K562 (cell line): Measurements from ENCODE around the gene PELI2. TPM values are rescaled to one million over a fixed set of nuclear protein-coding genes. Genes with fewer than 3 reads are reported as not detected.
A peak's percentile ranks its signal among the peaks of the same experiment; 100 is the strongest.

ENCODE experiments used
- ATAC-seq: fragments of 200-7000 bp; cut with Tn5 transposase; 3 replicates; pipeline ENCODE4 v1.9.1; 2020; ENCODE audit warnings: moderate library complexity
- BruUV-seq: library from RNA; stranded (reverse); fragments of 400-500 nt; replicated peaks from 2 replicates; lab custom pipeline; 2021; lab: Mats Ljungman, UMichigan
- CTCF ChIA-PET: fragments of 300-600 bp; formaldehyde crosslinking; extraction: SDS; loops from one replicate; lab custom pipeline; 2021; ENCODE audit warnings: low intra/inter-chr PET ratio; lab: Yijun Ruan, JAX
- POLR2A ChIA-PET: fragments of 300-600, 350-650 bp; sonication (Branson Sonifier 250); formaldehyde crosslinking; extraction: SDS; loops from one replicate; lab custom pipeline; 2021; ENCODE audit warnings: antibody characterized with exemption, inconsistent platforms; lab: Yijun Ruan, JAX
- DNase-seq, 4 experiments: peaks; one replicate each; pipeline versions ENCODE4 v3.0.0 to v3.0.0-alpha.2; 2011 to 2018; ENCODE audit warnings: low spot score in 3 of 4, mixed read lengths in 3 of 4; ENCODE audit errors: extremely low read depth in 1 of 4
- FAIRE-seq: peaks from 2 replicates; lab custom pipeline; 2011; peaks lifted over from hg19 to GRCh38; lab: Jason Lieb, UNC
- H2AFZ ChIP-seq: 2 replicates; pipeline ENCODE4 v1.6.0; 2011; ENCODE audit warnings: low read depth, low read length, control low read depth, inconsistent platforms
- H3K27ac ChIP-seq: fragments of 200-600 bp; 3 replicates; pipeline ENCODE4 v1.8.0; 2011; ENCODE audit warnings: low read depth, mild to moderate bottlenecking, control low read depth, inconsistent platforms, low read length, moderate library complexity, mixed read lengths; ENCODE audit errors: extremely low read depth
- H3K27me3 ChIP-seq, 2 experiments: fragments of 300-600 bp in 1 of 2; 2 replicates in 1 of 2; 3 replicates in 1 of 2; pipeline versions ENCODE4 v1.6.0 to v1.8.0; 2011; ENCODE audit warnings: inconsistent platforms in 2 of 2, low read length in 2 of 2, mild to moderate bottlenecking in 1 of 2, mixed read lengths in 1 of 2, moderate library complexity in 1 of 2; ENCODE audit not compliant: control insufficient read depth in 2 of 2, insufficient read depth in 2 of 2
- H3K36me3 ChIP-seq: fragments of 300-600 bp; 3 replicates; pipeline ENCODE4 v1.8.0; 2011; ENCODE audit warnings: mild to moderate bottlenecking, low read length, inconsistent platforms; ENCODE audit not compliant: control insufficient read depth, insufficient read depth
- H3K4me1 ChIP-seq, 2 experiments: fragments of 200-600 bp in 1 of 2; replicated peaks in 1 of 2; 2 replicates in 1 of 2; 3 replicates in 1 of 2; pipeline versions ENCODE4 v1.5.1 to v1.8.0; 2011; ENCODE audit warnings: inconsistent platforms in 2 of 2, low read length in 2 of 2, mild to moderate bottlenecking in 1 of 2, mixed read lengths in 1 of 2, moderate library complexity in 1 of 2; ENCODE audit not compliant: control insufficient read depth in 2 of 2, insufficient read depth in 2 of 2
- H3K4me2 ChIP-seq: 2 replicates; pipeline ENCODE4 v1.6.1; 2011; ENCODE audit warnings: low read length, control low read depth, inconsistent platforms, mixed read lengths; ENCODE audit not compliant: insufficient read depth
- H3K4me3 ChIP-seq: fragments of 200-600 bp; sonication (generic), shearing (Covaris generic); 2 replicates; pipeline ENCODE4 v1.5.1; 2016; ENCODE audit warnings: control low read depth, inconsistent platforms
- H3K79me2 ChIP-seq: fragments of 200-600 bp; 3 replicates; pipeline ENCODE4 v1.8.0; 2011; ENCODE audit warnings: low read length, inconsistent platforms; ENCODE audit not compliant: control insufficient read depth, insufficient read depth
- H3K9ac ChIP-seq, 2 experiments: 2 replicates each; pipeline versions ENCODE4 v1.6.0 to v1.6.1; 2011; ENCODE audit warnings: low read depth in 2 of 2, low read length in 2 of 2, control low read depth in 1 of 2, inconsistent platforms in 1 of 2, mild to moderate bottlenecking in 1 of 2, mixed read lengths in 1 of 2; ENCODE audit not compliant: insufficient read depth in 1 of 2
- H3K9me1 ChIP-seq: one replicate; pipeline ENCODE4 v1.6.0; 2011; ENCODE audit warnings: inconsistent platforms, mild to moderate bottlenecking, low read length, moderate library complexity; ENCODE audit not compliant: control insufficient read depth, insufficient read depth
- H3K9me3 ChIP-seq: replicated peaks from 2 replicates; pipeline ENCODE4 v1.5.1; 2011; ENCODE audit warnings: low read depth, low read length, inconsistent platforms; ENCODE audit not compliant: control insufficient read depth, insufficient read depth
- H4K20me1 ChIP-seq: replicated peaks from 2 replicates; pipeline ENCODE4 v1.6.1; 2011; ENCODE audit warnings: low read length, inconsistent platforms, mixed read lengths; ENCODE audit not compliant: control insufficient read depth, insufficient read depth
- CEBPG ChIP-seq, 3 experiments: fragments of 200-800 bp in 1 of 3; sonication (Bioruptor generic) in 1 of 3; sonication (generic) in 1 of 3; formaldehyde crosslinking in 1 of 3; IDR thresholded peaks in 2 of 3; conservative IDR thresholded peaks in 1 of 3; 2 replicates each; pipeline versions ENCODE4 v1.6.1 to v1.8.0; 2016 to 2022; ENCODE audit warnings: missing compliant biosample characterization in 2 of 3, missing genetic modification characterization in 2 of 3, mild to moderate bottlenecking in 1 of 3, missing genetic modification reagents in 1 of 3
- KDM2B ChIP-seq: fragments of 250-450 bp; sonication (Bioruptor Pico); IDR thresholded peaks from 2 replicates; pipeline ENCODE4 v1.8.0; 2021; ENCODE audit warnings: mild to moderate bottlenecking, moderate library complexity
- MAFG ChIP-seq: fragments of 450-650 bp; conservative IDR thresholded peaks from 2 replicates; pipeline ENCODE4 v1.6.1; 2016; ENCODE audit warnings: missing genetic modification characterization, missing compliant biosample characterization
- MTA2 ChIP-seq: fragments of 450-650 bp; IDR thresholded peaks from 2 replicates; pipeline ENCODE4 v1.6.1; 2016; ENCODE audit warnings: low read depth
- TEAD1 ChIP-seq, 2 experiments: fragments of 450-650 bp in 1 of 2; sonication (generic) in 1 of 2; formaldehyde crosslinking; IDR thresholded peaks; 2 replicates each; pipeline versions ENCODE4 v1.4.0 to v1.8.0; 2020 to 2022; ENCODE audit warnings: mild to moderate bottlenecking in 2 of 2, missing genetic modification reagents in 1 of 2
- ZNF395 ChIP-seq: fragments of 200-800 bp; sonication (Bioruptor generic); IDR thresholded peaks from 2 replicates; pipeline ENCODE4 v1.6.1; 2017; ENCODE audit warnings: missing genetic modification characterization, missing compliant biosample characterization
- whole genome bisulfite sequencing: fragments of 100-300 bp; shearing (Covaris generic); methylation state at CpG from one replicate; pipeline ENCODE4 v1.1.6; 2016; ENCODE audit warnings: low coverage, mixed read lengths; ENCODE audit not compliant: insufficient coverage; ENCODE audit errors: missing lambda C conversion rate; 5-methylcytosine and 5-hydroxymethylcytosine counted together
- in situ Hi-C: fragments of 300-500 bp; cut with MboI; formaldehyde crosslinking; loops from 4 replicates; pipeline ENCODE4 v1.15.0; 2018; ENCODE audit warnings: inconsistent platforms, mixed read lengths
- intact Hi-C: fragments of 100-400 bp; cut with micrococcal nuclease; formaldehyde crosslinking; loops from 2 replicates; pipeline ENCODE4 v1.14.2; 2022
- polyA plus RNA-seq, 8 experiments: library from polyadenylated mRNA; depleted of rRNA in 4 of 8; stranded (reverse) in 5 of 8; unstranded in 3 of 8; fragments of >200 nt; fragmentation: Nextera tagmentation in 2 of 8; fragmentation: Illumina TruSeq in 1 of 8; extraction: Ambion mirVana in 2 of 8; extraction: Trizol in 1 of 8; gene quantifications; 2 replicates each; pipeline versions ENCODE4 v1.2.1 to v1.2.3, GENCODE V29; 2011 to 2014; ENCODE audit warnings: inconsistent platforms in 1 of 8, missing spikeins in 1 of 8
- total RNA-seq, 7 experiments: library from RNA; depleted of rRNA in 6 of 7; stranded (reverse); fragments of >200 nt in 6 of 7; fragmentation: Illumina TruSeq in 2 of 7; extraction: Trizol in 2 of 7; gene quantifications; 2 replicates each; pipeline versions ENCODE4 v1.2.1 to v1.2.3, GENCODE V29; 2011 to 2021; ENCODE audit warnings: low replicate concordance in 1 of 7
- TF ChIP-seq, protein P1 (sequence below): fragments of 250-450 bp; sonication (Bioruptor Pico); IDR thresholded peaks from 2 replicates; pipeline ENCODE4 v1.4.0; 2020; ENCODE audit warnings: mild to moderate bottlenecking, moderate library complexity

Gene PELI2
- total and polyA plus RNA-seq, 9 of the 15 experiments (the other 6 are each of a cell fraction or from before 2014, with no cell fraction given): 0.20 to 1.5 (median 0.44) TPM

- TF ChIP-seq KDM2B (no peak), ZNF395 (CRISPR knock-in tag) (no peak), MAFG (no peak), MTA2 (no peak)
- TF ChIP-seq, protein P1, sequence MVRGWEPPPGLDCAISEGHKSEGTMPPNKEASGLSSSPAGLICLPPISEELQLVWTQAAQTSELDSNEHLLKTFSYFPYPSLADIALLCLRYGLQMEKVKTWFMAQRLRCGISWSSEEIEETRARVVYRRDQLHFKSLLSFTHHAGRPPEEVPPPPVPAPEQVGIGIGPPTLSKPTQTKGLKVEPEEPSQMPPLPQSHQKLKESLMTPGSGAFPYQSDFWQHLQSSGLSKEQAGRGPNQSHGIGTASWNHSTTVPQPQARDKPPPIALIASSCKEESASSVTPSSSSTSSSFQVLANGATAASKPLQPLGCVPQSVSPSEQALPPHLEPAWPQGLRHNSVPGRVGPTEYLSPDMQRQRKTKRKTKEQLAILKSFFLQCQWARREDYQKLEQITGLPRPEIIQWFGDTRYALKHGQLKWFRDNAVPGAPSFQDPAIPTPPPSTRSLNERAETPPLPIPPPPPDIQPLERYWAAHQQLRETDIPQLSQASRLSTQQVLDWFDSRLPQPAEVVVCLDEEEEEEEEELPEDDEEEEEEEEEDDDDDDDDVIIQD (CRISPR knock-in tag): no peak
These were observed 149.8 kb downstream of the PELI2 start (continued) for GRCh38 chr14:56268039-56268438.

GRCh38 chr14:56268673-56269072 is 150.5 kb downstream of the PELI2 start:
- ChIA-PET POLR2A (no interaction called here), CTCF (no interaction called here)
- BruUV-seq: no TSS peak
- H2AFZ ChIP-seq: no peak overlapping the region
- H3K27ac ChIP-seq: no peak overlapping the region
- DNase-seq (no peak), ATAC-seq (no peak), FAIRE-seq (no peak)
- in situ Hi-C loops: no loop called here
- H3K4me3 ChIP-seq: no peak overlapping the region
- no peaks in the 10 kb centered on the region for H4K20me1 ChIP-seq
- H3K36me3 ChIP-seq: no peaks in the 10 kb centered on the region
- H3K9me1 ChIP-seq: no peaks in the 10 kb centered on the region
- H3K27me3 ChIP-seq: no peaks in the 10 kb centered on the region; a peak in 1 of 5 replicates
- H3K4me1 ChIP-seq: no peaks in the 10 kb centered on the region
- H3K9me3 ChIP-seq: no peaks in the 10 kb centered on the region
- 3% methylated on average over 5 of the region's 5 CpGs for WGBS
- no peak overlapping the region for H3K9ac ChIP-seq
- TF ChIP-seq TEAD1 (CRISPR knock-in tag; IDR thresholded peaks at IDR 0.05) (no peak), CEBPG (CRISPR knock-in tag; IDR thresholded peaks at IDR 0.05) (no peak), CEBPG (tag; conservative IDR thresholded peaks at IDR 0.05 in 1 of 2, IDR thresholded peaks at IDR 0.05 in 1 of 2) (peak in 1 of 2 experiments; percentile 70; a peak in 2 of 4 replicates)
- H3K4me2 ChIP-seq: no peak overlapping the region
- no peaks in the 10 kb centered on the region for H3K79me2 ChIP-seq
- intact Hi-C loops: no loop called here
